RWPE1 (cell line): ENCODE measurements around the gene DGKI.

Experiments used
- CTCF ChIA-PET: fragments of 350-600 bp; sonication (Branson Sonifier 250); formaldehyde crosslinking; extraction: SDS; loops from one replicate; lab custom pipeline; 2021; lab: Yijun Ruan, JAX
- POLR2A ChIA-PET: fragments of 400-600 bp; formaldehyde crosslinking; extraction: SDS; loops from one replicate; lab custom pipeline; 2020; ENCODE audit warnings: antibody characterized with exemption; ENCODE audit not compliant: low non-redundant PET; lab: Yijun Ruan, JAX
- DNase-seq: peaks from one replicate; pipeline ENCODE4 v3.0.0; 2012; ENCODE audit warnings: low spot score
- H3K27ac ChIP-seq: fragments of 450-650 bp; 2 replicates; pipeline ENCODE4 v1.5.1; 2017
- CTCF ChIP-seq: fragments of 450-650 bp; conservative IDR thresholded peaks from 2 replicates; pipeline ENCODE4 v1.5.1; 2017; ENCODE audit warnings: low read depth, mild to moderate bottlenecking

DGKI gene

GRCh38 chr7:137873979-137874777 is 27.4 kb upstream of the DGKI start:
- POLR2A ChIA-PET, result no interaction called here
- CTCF ChIA-PET, result no interaction called here
- TF ChIP-seq CTCF, result no peak
- H3K27ac ChIP-seq, result no peak overlapping the region
- DNase-seq, result no peak

DNA sequence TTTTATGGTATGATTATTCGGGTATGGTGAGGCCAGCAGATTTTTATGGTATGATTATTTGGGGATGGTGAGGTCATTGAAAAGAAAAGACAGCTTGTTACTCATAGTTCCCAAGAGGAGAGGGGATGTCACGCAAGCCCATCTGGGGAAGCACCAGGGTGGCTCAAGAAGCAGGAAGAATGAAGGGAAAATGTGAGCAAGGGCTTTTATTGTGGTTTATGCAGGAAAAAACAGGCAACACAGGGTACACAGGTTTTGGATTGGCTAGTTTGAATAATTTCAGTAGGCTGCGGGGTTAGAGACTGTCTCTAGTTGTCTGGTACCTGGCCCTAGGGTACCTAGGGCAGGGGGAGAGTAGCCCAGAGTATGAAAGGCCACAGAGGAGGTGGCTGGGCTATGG is 26.8 kb upstream of the DGKI start:
- no peak for DNase-seq
- ChIA-PET POLR2A (no interaction called here), CTCF (no interaction called here)
- H3K27ac ChIP-seq, result no peak overlapping the region
- TF ChIP-seq CTCF, result no peak

DNA sequence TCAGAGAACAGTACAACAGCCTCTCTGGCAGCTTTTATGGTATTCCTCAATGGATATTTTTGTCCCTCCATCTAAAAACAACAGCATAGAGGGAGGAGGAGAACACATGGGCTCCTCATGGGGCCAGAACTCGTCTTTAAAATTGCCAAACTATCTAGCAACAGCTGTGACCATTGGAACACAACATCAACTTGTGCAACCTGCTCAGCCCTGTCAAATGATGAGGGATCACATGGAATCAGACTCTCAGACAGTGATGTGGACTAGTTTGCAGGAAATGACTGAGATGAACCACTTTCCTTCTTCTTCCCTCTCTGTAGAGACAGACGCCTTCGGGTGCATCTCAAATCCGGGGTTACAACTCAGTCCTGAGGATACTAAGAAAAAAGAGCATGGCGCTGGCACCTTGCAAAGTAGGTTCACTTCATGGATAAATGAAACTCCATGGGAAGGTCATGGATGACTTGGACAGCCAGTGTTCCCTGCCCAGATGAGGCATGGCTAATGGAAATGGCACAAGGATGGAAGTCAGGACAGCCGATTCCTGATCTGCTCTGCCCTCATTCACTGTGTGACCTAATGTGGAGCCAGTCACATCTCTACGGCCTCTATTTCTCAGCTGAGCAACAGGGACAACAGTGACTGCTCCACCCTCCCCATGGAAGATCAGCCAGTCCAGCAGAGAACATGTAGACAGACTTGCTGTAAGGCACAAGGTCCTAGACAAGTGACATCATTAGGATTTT is 24.6 kb upstream of the DGKI start:
- no peak overlapping the region for H3K27ac ChIP-seq

DNA sequence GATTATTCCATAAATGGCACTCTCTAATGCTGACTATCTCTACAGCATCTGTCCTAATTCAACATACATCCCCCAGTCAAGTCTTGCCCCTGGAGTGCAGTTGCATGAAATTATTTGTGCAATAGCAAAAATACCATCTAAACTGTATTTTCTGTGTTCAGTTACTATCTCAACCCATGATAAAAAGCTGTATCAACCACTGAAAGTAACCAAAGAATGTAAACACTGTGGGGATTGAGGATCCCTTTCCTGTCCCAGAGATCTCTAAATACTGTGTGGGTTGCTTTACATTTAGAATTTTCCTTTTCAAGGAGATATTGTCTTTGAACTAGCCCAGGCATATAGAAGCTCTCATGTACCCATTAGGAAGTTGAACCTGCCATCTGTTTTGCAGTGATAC is 23.9 kb upstream of the DGKI start:
- ChIA-PET CTCF (interaction anchor here (0.7 kb wide), 1 partner anchor 49 kb away, joined by 4 read pairs; no protein-coding TSS in a partner anchor), POLR2A (no interaction called here)
- DNase-seq, result no peak
- no peak overlapping the region for H3K27ac ChIP-seq
- no peak for TF ChIP-seq CTCF

More for the DNA sequence above, 24.6 kb upstream of the DGKI start:
- no peak for DNase-seq
- ChIA-PET CTCF (interaction anchor here (0.7 kb wide), 1 partner anchor 50 kb away, joined by 4 read pairs; no protein-coding TSS in a partner anchor), POLR2A (no interaction called here)
- TF ChIP-seq CTCF, result no peak

DNA sequence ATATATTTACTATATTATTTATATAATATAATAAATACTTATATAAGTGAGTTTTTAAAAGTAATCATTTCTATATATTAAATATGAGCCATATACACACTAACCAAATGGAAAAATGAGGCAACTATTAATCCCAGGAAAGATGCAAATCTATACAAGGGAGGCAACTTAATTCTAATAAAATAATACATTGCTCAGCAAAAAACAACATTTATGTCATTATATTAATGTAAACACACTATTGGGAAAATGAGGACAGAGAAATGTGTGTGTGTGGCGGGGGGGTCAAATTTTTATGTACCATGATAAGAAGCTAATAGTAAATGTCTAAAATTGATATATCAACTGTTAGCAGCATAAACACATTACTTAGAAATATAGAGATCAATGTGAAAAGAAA is 23.3 kb upstream of the DGKI start:
- ChIA-PET POLR2A (no interaction called here), CTCF (no interaction called here)
- no peak overlapping the region for H3K27ac ChIP-seq
- DNase-seq, result no peak
- no peak for TF ChIP-seq CTCF

DNA sequence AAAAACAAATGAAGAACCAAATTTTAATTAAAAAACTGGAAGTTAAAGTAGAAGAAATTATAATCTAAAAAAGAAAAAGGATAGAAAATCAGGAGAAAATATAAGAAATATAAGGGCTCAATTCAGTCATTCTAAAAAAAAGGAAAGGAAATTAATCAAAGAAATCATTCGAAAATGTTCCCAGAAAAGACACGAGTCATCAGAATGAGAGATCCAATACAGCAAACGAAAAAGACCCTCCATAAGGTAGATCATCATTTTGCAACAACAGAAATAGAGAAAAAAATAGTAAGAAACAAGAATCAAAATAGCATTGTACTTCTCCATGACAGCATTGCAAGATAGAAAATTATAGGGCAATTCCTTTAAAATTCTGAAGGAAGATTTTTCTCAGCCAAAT is 22.5 kb upstream of the DGKI start:
- ChIA-PET CTCF (no interaction called here), POLR2A (no interaction called here)
- no peak for TF ChIP-seq CTCF
- no peak for DNase-seq
- no peak overlapping the region for H3K27ac ChIP-seq
